Activated naive CD8-positive, alpha-beta T cell treated with anti-CD3 and anti-CD28 coated beads, Interleukin-2, amount 50 U/mL, for 24 hours (primary cell): ENCODE results near the gene PCTP.

Experiments
- ATAC-seq: fragments of 150-1000 bp; cut with Tn5 transposase; one replicate; pipeline ENCODE4 v1.10.0; 2021
- DNase-seq: peaks from one replicate; pipeline ENCODE4 v3.0.0; 2021
- H3K27ac Mint-ChIP-seq: one replicate; pipeline ENCODE4 v1.8.0; 2021; ENCODE audit warnings: mild to moderate bottlenecking, mixed read lengths
- H3K27me3 Mint-ChIP-seq: one replicate; pipeline ENCODE4 v1.8.0; 2021; ENCODE audit warnings: mixed read lengths
- H3K36me3 Mint-ChIP-seq: one replicate; pipeline ENCODE4 v1.8.0; 2021; ENCODE audit warnings: low read depth, mixed read lengths
- H3K4me1 Mint-ChIP-seq: one replicate; pipeline ENCODE4 v1.8.0; 2021; ENCODE audit warnings: mixed read lengths
- H3K4me3 Mint-ChIP-seq: one replicate; pipeline ENCODE4 v1.8.0; 2021; ENCODE audit warnings: mild to moderate bottlenecking, moderate library complexity, mixed read lengths
- H3K9me3 Mint-ChIP-seq: one replicate; pipeline ENCODE4 v1.8.0; 2021; ENCODE audit warnings: mixed read lengths

The PCTP gene

DNA sequence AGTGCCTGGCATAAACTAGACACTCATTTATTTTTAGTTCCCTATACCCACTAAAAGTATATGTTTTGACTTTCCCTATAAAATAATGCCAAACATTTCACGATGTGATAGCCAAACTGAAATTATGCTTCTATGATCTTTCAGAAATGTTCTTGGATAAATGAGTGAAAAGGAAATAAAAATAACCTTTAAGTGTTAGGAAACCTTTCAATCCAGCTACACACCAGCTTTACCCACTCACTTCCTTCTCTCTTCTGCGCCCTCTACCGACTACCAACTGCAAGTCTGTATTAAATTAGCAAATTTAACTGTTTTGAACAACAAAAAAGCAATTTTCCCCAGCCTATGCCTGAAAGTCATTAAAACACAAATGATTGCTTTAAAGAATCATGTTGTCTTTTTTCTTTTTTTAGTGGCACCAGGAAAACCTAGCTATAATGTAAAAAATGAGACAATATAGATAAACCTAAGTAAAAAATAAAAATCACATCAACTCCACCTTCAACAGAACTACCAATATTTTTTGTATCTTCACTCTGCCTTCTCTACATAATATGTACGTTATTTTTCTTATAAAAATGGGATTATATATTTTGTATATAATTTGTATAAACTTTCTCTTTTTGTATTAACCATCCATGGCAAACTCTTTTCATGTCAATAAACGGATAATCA is 15.0 kb upstream of the PCTP start:
- H3K4me1 Mint-ChIP-seq = peaks cover 53% of the 10 kb centered on the region
- peak overlapping the region; percentile 16 for H3K27ac Mint-ChIP-seq
- H3K9me3 Mint-ChIP-seq = no peaks in the 10 kb centered on the region
- H3K36me3 Mint-ChIP-seq = no peaks in the 10 kb centered on the region
- ATAC-seq (no peak), DNase-seq (peak; percentile 38)
- H3K27me3 Mint-ChIP-seq = peaks cover 17% of the 10 kb centered on the region
- no peak overlapping the region for H3K4me3 Mint-ChIP-seq

- H3K36me3 Mint-ChIP-seq = no peaks in the 10 kb centered on the region
- H3K27ac Mint-ChIP-seq = no peak overlapping the region
- H3K27me3 Mint-ChIP-seq = peaks cover 23% of the 10 kb centered on the region
- DNase-seq (no peak), ATAC-seq (no peak)
- peaks cover 35% of the 10 kb centered on the region for H3K4me1 Mint-ChIP-seq
- H3K4me3 Mint-ChIP-seq = no peak overlapping the region
- H3K9me3 Mint-ChIP-seq = no peaks in the 10 kb centered on the region
These were observed 12.8 kb upstream of the PCTP start for GRCh38 chr17:55737976-55738501.

DNA sequence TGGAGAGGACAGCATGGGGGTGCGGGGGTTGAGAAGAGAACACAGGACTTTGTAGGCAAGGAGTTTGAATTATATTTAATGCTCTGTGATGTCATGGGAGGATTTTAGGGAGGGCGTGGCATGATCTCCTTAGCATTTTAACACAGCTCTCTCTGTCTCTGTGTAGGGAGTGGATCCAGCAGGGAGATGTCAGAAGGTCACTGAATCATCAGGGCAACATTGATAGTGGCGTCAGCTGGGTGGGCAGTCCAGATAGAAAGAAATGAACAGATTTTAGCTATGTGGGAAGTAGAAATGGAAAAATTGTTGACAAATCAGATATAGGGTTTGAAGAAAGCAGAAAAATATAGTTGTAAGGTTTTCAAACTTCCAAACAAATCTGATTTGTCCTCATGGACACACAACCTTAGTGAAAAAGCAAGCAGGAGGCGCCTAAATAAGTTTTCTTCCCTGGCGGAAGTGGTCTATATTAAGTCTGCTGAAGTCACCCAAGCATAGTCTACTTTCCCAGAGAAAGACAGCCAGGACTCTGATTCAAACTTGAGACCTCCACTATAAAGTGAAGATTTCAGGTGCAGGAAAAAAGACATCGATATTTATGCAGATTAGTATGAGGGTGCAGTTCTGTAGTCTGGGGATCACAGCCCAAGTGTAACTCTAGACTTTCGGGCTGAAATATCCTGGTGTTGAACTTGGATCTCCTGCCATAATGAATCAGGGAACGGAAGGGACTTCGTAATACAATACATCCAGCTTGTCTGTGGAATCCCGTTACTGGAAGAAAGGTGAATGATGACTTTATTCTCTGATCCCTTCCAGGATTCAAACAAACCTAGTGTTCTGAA is 10.1 kb upstream of the PCTP start:
- Mint-ChIP-seq H3K4me1 (peaks cover 9% of the 10 kb centered on the region), H3K27me3 (peaks cover 27% of the 10 kb centered on the region), H3K9me3 (no peaks in the 10 kb centered on the region), H3K4me3 (no peak overlapping the region), H3K36me3 (no peaks in the 10 kb centered on the region), H3K27ac (no peak overlapping the region)
- no peak for ATAC-seq
- DNase-seq = no peak

DNA sequence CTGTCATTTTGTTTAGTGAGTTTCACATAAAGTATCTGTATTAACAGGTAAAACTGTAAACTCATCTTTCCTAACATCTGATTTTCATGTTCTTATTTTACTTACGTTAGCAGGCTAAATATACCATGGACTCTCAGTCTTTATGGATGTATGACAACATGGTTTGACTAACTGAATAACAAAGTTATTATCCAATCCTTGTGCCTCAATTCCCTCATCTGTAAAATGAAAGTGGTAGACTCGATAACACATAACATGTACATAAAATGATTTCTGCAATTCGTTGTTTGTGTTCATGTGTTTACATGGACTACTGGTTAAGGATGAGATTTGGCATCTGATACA is 9.5 kb upstream of the PCTP start:
- Mint-ChIP-seq H3K36me3 (no peaks in the 10 kb centered on the region), H3K9me3 (no peaks in the 10 kb centered on the region), H3K4me3 (no peak overlapping the region), H3K27me3 (peaks cover 32% of the 10 kb centered on the region), H3K4me1 (peaks cover 6% of the 10 kb centered on the region), H3K27ac (no peak overlapping the region)
- DNase-seq (no peak), ATAC-seq (no peak)

DNA sequence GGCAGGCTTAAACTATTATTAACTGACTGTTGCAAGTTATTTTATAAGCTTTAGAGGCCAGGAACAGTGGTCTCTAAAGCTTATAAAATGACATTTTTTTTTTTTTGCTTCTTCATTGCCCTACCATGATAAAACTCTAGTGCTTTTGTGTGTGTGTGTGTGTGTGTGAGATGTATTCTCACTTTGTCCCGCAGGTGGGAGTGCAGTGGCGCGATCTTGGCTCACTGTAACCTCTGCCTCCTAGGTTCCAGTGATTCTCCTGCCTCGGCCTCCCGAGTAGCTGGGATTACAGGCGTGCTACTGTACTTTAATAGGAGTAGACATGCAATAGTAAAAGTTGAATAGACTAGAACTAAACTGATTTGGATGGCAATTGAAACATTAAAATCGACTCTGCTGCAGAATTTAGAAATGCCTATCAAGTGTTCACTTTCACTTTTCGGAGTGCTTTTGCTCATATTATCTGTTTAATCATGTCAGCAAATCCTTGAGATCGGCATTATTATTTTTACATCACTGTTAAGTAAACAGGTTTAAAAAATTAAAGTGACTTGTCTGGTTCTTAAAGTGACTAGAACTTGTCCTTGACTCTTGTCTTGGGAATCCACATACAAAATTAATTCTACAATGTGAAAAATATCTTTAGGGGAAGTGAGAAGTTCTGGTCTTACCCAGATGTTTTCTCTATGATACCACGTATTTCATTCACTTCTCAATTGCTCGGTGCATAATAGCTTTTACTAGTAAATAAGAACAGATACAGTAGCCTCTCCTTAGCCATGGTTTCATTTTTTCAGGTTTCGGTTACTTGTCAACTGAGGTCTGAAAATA is 8.4 kb upstream of the PCTP start:
- H3K27ac Mint-ChIP-seq = no peak overlapping the region
- ATAC-seq (no peak), DNase-seq (no peak)
- H3K9me3 Mint-ChIP-seq = no peaks in the 10 kb centered on the region
- peaks cover 41% of the 10 kb centered on the region for H3K27me3 Mint-ChIP-seq
- H3K4me1 Mint-ChIP-seq = peaks cover 6% of the 10 kb centered on the region
- no peaks in the 10 kb centered on the region for H3K36me3 Mint-ChIP-seq
- H3K4me3 Mint-ChIP-seq = no peak overlapping the region

- ATAC-seq = no peak
- Mint-ChIP-seq H3K4me1 (peaks cover 4% of the 10 kb centered on the region), H3K36me3 (no peaks in the 10 kb centered on the region), H3K27ac (no peak overlapping the region), H3K27me3 (peaks cover 37% of the 10 kb centered on the region), H3K9me3 (no peaks in the 10 kb centered on the region), H3K4me3 (no peak overlapping the region)
- DNase-seq = no peak
These were observed 7.7 kb upstream of the PCTP start for GRCh38 chr17:55743103-55743679.

DNA sequence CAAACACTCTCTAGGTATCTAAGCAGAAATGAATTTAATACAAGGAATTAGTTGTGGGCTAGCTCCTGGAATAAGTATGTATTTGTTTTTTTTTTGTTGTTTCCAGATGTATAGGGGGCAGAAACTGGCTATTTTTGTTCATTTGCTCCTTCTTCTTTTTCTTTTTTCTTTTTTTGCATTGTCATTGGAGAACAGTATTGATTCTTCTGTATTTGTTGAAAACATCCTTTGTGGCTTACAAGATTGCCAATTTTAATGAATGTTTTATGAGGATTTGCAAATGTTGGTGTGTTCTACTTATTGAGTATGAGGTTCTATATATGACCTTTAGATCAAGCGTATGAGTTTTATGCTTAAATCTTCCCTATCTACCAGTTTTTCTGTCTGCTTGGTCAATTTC is 5.6 kb upstream of the PCTP start:
- peaks cover 40% of the 10 kb centered on the region for H3K27me3 Mint-ChIP-seq
- H3K4me3 Mint-ChIP-seq = no peak overlapping the region
- no peak overlapping the region for H3K27ac Mint-ChIP-seq
- DNase-seq = no peak
- H3K36me3 Mint-ChIP-seq = no peaks in the 10 kb centered on the region
- ATAC-seq = no peak
- peaks cover 3% of the 10 kb centered on the region for H3K4me1 Mint-ChIP-seq
- no peaks in the 10 kb centered on the region for H3K9me3 Mint-ChIP-seq

GRCh38 chr17:55746466-55746865 is 4.4 kb upstream of the PCTP start:
- Mint-ChIP-seq H3K27me3 (peaks cover 32% of the 10 kb centered on the region), H3K4me3 (no peak overlapping the region), H3K4me1 (peaks cover 11% of the 10 kb centered on the region), H3K9me3 (no peaks in the 10 kb centered on the region), H3K36me3 (no peaks in the 10 kb centered on the region), H3K27ac (no peak overlapping the region)
- DNase-seq = no peak
- no peak for ATAC-seq

GRCh38 chr17:55747209-55747608 is 3.6 kb upstream of the PCTP start:
- Mint-ChIP-seq H3K36me3 (no peaks in the 10 kb centered on the region), H3K9me3 (no peaks in the 10 kb centered on the region), H3K27me3 (peaks cover 31% of the 10 kb centered on the region), H3K4me1 (peaks cover 17% of the 10 kb centered on the region), H3K4me3 (no peak overlapping the region), H3K27ac (no peak overlapping the region)
- ATAC-seq = no peak
- DNase-seq = no peak

GRCh38 chr17:55748841-55749240 is 2.0 kb upstream of the PCTP start:
- DNase-seq (no peak), ATAC-seq (no peak)
- no peaks in the 10 kb centered on the region for H3K36me3 Mint-ChIP-seq
- no peak overlapping the region for H3K27ac Mint-ChIP-seq
- no peaks in the 10 kb centered on the region for H3K9me3 Mint-ChIP-seq
- no peak overlapping the region for H3K4me3 Mint-ChIP-seq
- peaks cover 28% of the 10 kb centered on the region for H3K27me3 Mint-ChIP-seq
- H3K4me1 Mint-ChIP-seq = peaks cover 15% of the 10 kb centered on the region

DNA sequence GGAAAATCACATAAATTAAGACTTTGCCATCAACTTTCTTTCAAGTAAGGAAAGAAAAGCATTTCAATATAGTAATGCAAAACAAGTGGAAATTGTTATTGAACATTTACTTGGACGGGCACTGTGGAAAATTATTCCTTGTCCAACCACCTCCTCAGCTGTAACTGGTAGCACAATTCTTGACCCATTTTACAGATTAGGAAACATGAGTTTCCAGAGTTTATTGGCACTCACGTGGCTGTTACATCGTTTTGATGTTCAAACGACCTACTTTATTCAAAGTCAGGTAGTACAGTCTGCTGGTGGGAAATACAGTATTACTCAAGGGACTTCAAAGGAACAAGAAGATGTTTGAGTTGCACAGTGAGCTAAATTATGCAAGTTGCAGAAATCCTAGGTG is 866 bp upstream of the PCTP start:
- H3K27ac Mint-ChIP-seq = no peak overlapping the region
- peaks cover 26% of the 10 kb centered on the region for H3K27me3 Mint-ChIP-seq
- no peaks in the 10 kb centered on the region for H3K36me3 Mint-ChIP-seq
- no peaks in the 10 kb centered on the region for H3K9me3 Mint-ChIP-seq
- no peak for DNase-seq
- peak overlapping the region; percentile 85 for H3K4me3 Mint-ChIP-seq
- ATAC-seq = no peak
- peaks cover 15% of the 10 kb centered on the region for H3K4me1 Mint-ChIP-seq

- DNase-seq (no peak), ATAC-seq (no peak)
- peak overlapping the region; percentile 85 for H3K4me3 Mint-ChIP-seq
- peaks cover 11% of the 10 kb centered on the region for H3K27me3 Mint-ChIP-seq
- no peaks in the 10 kb centered on the region for H3K36me3 Mint-ChIP-seq
- H3K27ac Mint-ChIP-seq = peak overlapping the region; percentile 31
- no peaks in the 10 kb centered on the region for H3K9me3 Mint-ChIP-seq
- H3K4me1 Mint-ChIP-seq = peaks cover 15% of the 10 kb centered on the region
These were observed 934 bp downstream of the PCTP start for GRCh38 chr17:55751720-55752250.

GRCh38 chr17:55756689-55757088 is 5.8 kb downstream of the PCTP start:
- Mint-ChIP-seq H3K27ac (no peak overlapping the region), H3K27me3 (no peaks in the 10 kb centered on the region), H3K36me3 (no peaks in the 10 kb centered on the region), H3K4me3 (no peak overlapping the region), H3K9me3 (no peaks in the 10 kb centered on the region), H3K4me1 (peaks cover 4% of the 10 kb centered on the region)
- DNase-seq (no peak), ATAC-seq (no peak)

GRCh38 chr17:55757659-55758058 is 6.8 kb downstream of the PCTP start:
- Mint-ChIP-seq H3K4me1 (no peaks in the 10 kb centered on the region), H3K27me3 (no peaks in the 10 kb centered on the region), H3K27ac (no peak overlapping the region), H3K9me3 (no peaks in the 10 kb centered on the region), H3K4me3 (no peak overlapping the region), H3K36me3 (no peaks in the 10 kb centered on the region)
- DNase-seq (no peak), ATAC-seq (no peak)
